ENCODE data around the gene AVPR1B. TPM values are rescaled to one million over a fixed set of nuclear protein-coding genes. Genes with fewer than 3 reads are reported as not detected.
"Not testable (repeated sequence)": the region's sequence is repeated elsewhere in the genome, so short reads cannot be mapped to it uniquely, and the experiment has no call there.

AVPR1B gene
- total RNA-seq, 1 experiment from 2014 or later: not detected

DNA sequence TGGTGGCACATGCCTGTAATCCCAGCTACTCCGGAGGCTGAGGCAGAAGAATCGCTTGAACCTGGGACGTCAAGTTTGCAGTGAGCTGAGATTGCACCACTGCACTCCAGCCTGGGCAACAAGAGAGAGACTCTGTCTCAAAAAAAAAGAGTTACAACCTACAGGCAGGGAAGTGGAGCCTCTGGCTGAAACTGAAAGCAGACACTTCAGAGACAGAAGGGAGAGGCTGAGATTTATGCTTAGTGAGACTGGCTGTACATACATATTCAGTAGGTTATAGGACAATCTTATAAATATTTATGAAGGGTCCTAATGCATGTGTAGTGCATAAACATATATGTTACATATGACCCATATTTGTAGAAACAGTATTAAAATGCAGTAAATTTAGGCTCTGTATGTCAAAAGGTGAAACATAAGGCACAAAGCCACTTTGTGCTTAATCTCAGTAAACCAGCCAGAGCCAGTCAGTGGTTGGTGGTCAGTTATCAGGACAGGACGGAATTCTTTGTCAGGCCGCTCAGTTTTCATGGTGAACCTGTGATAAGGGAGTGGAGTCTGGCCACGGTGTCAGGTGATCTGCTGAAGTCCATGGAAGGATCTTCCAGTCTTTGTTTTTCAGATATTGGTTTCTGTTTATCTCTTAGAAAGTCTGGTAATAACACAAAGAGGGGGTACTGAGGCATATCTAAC is 50.6 kb downstream of the AVPR1B start:
- Mint-ChIP-seq H3K27ac (ENCODE audit: unreplicated experiment) (no peak overlapping the region), H3K27me3 (ENCODE audit: insufficient read depth, unreplicated experiment) (peaks cover 3% of the 10 kb centered on the region), H3K4me1 (ENCODE audit: low read depth, unreplicated experiment) (no peaks in the 10 kb centered on the region), H3K9me3 (ENCODE audit: unreplicated experiment) (peaks cover 10% of the 10 kb centered on the region), H3K4me3 (ENCODE audit: unreplicated experiment) (no peak overlapping the region), H3K36me3 (ENCODE audit: insufficient read depth, unreplicated experiment) (no peaks in the 10 kb centered on the region)
- TF ChIP-seq, protein P1, sequence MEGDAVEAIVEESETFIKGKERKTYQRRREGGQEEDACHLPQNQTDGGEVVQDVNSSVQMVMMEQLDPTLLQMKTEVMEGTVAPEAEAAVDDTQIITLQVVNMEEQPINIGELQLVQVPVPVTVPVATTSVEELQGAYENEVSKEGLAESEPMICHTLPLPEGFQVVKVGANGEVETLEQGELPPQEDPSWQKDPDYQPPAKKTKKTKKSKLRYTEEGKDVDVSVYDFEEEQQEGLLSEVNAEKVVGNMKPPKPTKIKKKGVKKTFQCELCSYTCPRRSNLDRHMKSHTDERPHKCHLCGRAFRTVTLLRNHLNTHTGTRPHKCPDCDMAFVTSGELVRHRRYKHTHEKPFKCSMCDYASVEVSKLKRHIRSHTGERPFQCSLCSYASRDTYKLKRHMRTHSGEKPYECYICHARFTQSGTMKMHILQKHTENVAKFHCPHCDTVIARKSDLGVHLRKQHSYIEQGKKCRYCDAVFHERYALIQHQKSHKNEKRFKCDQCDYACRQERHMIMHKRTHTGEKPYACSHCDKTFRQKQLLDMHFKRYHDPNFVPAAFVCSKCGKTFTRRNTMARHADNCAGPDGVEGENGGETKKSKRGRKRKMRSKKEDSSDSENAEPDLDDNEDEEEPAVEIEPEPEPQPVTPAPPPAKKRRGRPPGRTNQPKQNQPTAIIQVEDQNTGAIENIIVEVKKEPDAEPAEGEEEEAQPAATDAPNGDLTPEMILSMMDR (IDR thresholded peaks at IDR 0.05; ENCODE audit: insufficient read depth in 1 of 2, low read depth in 1 of 2, low read length in 1 of 2, severe bottlenecking in 1 of 2, unreplicated experiment in 1 of 2): no peak
- H3K36me3 ChIP-seq (ENCODE audit: control insufficient read depth, insufficient read depth, low read length): no peaks in the 10 kb centered on the region
- DNase-seq: no peak
- POLR2A ChIA-PET: no interaction called here
- intact Hi-C loops (cut with micrococcal nuclease; ENCODE audit: unreplicated experiment): no loop called here
- H3K4me1 ChIP-seq: 0 out of 2 replicates have a peak, but pooled peaks cover 6% of the 10 kb centered on the region
- no peaks in the 10 kb centered on the region for H3K27me3 ChIP-seq (replicated peaks; ENCODE audit: control insufficient read depth, insufficient read depth, low read length)
- H3K9me3 ChIP-seq: no peaks in the 10 kb centered on the region
- CTCF ChIA-PET: no interaction called here
- H3K4me3 ChIP-seq (ENCODE audit: low read depth, low read length): no peak overlapping the region
- BruUV-seq (replicated peaks): no TSS peak

DNA sequence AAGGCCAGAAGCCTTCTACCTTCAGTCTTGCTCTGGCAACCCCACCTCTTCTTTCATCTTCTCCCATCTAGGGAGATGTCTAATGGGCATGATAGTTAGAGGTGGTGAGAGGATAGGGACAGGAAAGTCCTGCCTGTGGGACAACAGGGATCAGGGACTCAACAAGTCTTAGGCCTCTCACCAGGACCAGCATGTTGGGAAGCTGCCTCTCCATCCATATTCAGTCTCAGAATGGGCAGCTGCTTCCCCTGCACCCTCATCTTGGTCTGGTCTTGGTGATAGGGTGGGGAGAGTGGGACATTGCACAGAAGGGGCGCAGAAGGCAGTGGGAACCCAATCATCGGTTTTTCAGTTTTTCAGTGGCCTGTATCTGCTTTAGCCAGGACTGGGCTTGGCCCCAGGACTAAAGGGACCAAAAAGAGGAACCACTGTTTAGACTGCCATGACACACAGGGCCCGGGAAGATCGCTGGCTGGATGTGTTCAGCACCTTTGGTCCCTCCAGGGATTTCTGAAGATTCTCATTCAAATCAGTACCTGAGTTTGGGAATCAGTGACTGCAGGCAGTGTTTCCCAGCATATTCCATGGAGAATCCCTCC is 51.5 kb downstream of the AVPR1B start:
- no peak overlapping the region for H3K27ac Mint-ChIP-seq (ENCODE audit: unreplicated experiment)
- POLR2A ChIA-PET: no interaction called here
- CTCF ChIA-PET: no interaction called here
- no peaks in the 10 kb centered on the region for H3K9me3 ChIP-seq
- no peak overlapping the region for H3K4me3 Mint-ChIP-seq (ENCODE audit: unreplicated experiment)
- H3K27me3 Mint-ChIP-seq (ENCODE audit: insufficient read depth, unreplicated experiment): peaks cover 3% of the 10 kb centered on the region
- H3K36me3 ChIP-seq (ENCODE audit: control insufficient read depth, insufficient read depth, low read length): no peaks in the 10 kb centered on the region
- intact Hi-C loops (cut with micrococcal nuclease; ENCODE audit: unreplicated experiment): no loop called here
- 0 out of 2 replicates have a peak, but pooled peaks cover 6% of the 10 kb centered on the region for H3K4me1 ChIP-seq
- H3K27me3 ChIP-seq (replicated peaks; ENCODE audit: control insufficient read depth, insufficient read depth, low read length): no peaks in the 10 kb centered on the region
- H3K4me3 ChIP-seq (ENCODE audit: low read depth, low read length): no peak overlapping the region
- no peaks in the 10 kb centered on the region for H3K36me3 Mint-ChIP-seq (ENCODE audit: insufficient read depth, unreplicated experiment)
- H3K4me1 Mint-ChIP-seq (ENCODE audit: low read depth, unreplicated experiment): no peaks in the 10 kb centered on the region
- H3K9me3 Mint-ChIP-seq (ENCODE audit: unreplicated experiment): peaks cover 10% of the 10 kb centered on the region
- DNase-seq: no peak
- TF ChIP-seq, protein P1 (IDR thresholded peaks at IDR 0.05; ENCODE audit: insufficient read depth in 1 of 2, low read depth in 1 of 2, low read length in 1 of 2, severe bottlenecking in 1 of 2, unreplicated experiment in 1 of 2): no peak
- no TSS peak for BruUV-seq (replicated peaks)

DNA sequence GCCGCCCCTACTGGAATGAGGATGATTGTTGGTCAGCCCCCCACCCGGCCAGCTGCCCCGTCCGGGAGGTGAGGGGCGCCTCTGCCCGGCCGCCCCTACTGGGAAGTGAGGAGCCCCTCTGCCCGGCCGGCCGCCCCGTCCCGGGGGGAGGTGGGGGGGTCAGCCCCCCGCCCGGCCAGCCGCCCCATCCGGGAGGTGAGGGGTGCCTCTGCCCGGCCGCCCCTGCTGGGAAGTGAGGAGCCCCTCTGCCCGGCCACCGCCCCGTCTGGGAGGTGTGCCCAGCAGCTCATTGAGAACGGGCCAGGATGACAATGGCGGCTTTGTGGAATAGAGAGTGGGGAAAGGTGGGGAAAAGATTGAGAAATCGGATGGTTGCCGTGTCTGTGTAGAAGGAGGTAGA is 52.7 kb downstream of the AVPR1B start:
- intact Hi-C loops (cut with micrococcal nuclease; ENCODE audit: unreplicated experiment); H3K27me3 ChIP-seq (replicated peaks; ENCODE audit: control insufficient read depth, insufficient read depth, low read length); H3K27ac Mint-ChIP-seq (ENCODE audit: unreplicated experiment); CTCF ChIA-PET; H3K36me3 Mint-ChIP-seq (ENCODE audit: insufficient read depth, unreplicated experiment); H3K9me3 Mint-ChIP-seq (ENCODE audit: unreplicated experiment); H3K4me3 Mint-ChIP-seq (ENCODE audit: unreplicated experiment); POLR2A ChIA-PET; H3K36me3 ChIP-seq (ENCODE audit: control insufficient read depth, insufficient read depth, low read length); H3K4me1 ChIP-seq; DNase-seq; H3K4me3 ChIP-seq (ENCODE audit: low read depth, low read length); H3K9me3 ChIP-seq; H3K4me1 Mint-ChIP-seq (ENCODE audit: low read depth, unreplicated experiment); H3K27me3 Mint-ChIP-seq (ENCODE audit: insufficient read depth, unreplicated experiment); BruUV-seq (replicated peaks): not testable (repeated sequence)

DNA sequence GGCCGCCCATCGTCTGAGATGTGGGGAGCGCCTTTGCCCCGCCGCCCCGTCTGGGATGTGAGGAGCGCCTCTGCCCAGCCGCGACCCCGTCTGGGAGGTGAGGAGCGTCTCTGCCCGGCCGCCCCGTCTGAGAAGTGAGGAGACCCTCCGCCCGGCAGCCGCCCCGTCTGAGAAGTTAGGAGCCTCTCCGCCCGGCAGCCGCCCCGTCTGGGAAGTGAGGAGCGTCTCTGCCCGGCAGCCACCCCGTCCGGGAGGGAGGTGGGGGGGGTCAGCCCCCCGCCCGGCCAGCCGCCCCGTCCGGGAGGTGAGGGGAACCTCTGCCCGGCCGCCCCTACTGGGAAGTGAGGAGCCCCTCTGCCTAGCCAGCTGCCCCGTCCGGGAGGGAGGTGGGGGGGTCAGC is 53.2 kb downstream of the AVPR1B start:
- CTCF ChIA-PET; DNase-seq; H3K27ac Mint-ChIP-seq (ENCODE audit: unreplicated experiment); H3K36me3 ChIP-seq (ENCODE audit: control insufficient read depth, insufficient read depth, low read length); H3K27me3 Mint-ChIP-seq (ENCODE audit: insufficient read depth, unreplicated experiment); H3K9me3 ChIP-seq; POLR2A ChIA-PET; H3K27me3 ChIP-seq (replicated peaks; ENCODE audit: control insufficient read depth, insufficient read depth, low read length); intact Hi-C loops (cut with micrococcal nuclease; ENCODE audit: unreplicated experiment); H3K4me3 Mint-ChIP-seq (ENCODE audit: unreplicated experiment); H3K4me1 Mint-ChIP-seq (ENCODE audit: low read depth, unreplicated experiment); BruUV-seq (replicated peaks); H3K9me3 Mint-ChIP-seq (ENCODE audit: unreplicated experiment); H3K36me3 Mint-ChIP-seq (ENCODE audit: insufficient read depth, unreplicated experiment); H3K4me3 ChIP-seq (ENCODE audit: low read depth, low read length): not testable (repeated sequence)
- peaks cover 14% of the 10 kb centered on the region; the same call in 1 of the 2 replicates for H3K4me1 ChIP-seq

Measured in Caco-2 (cell line).